GM12872 (cell line): ENCODE results near the gene MAL.

Source experiments
- CTCF ChIP-seq: IDR thresholded peaks from 3 replicates; pipeline ENCODE4 v1.5.1; 2011; ENCODE audit warnings: low read depth, mild to moderate bottlenecking, low read length, moderate library complexity; ENCODE audit not compliant: insufficient read depth

MAL gene

GRCh38 chr2:95031076-95031725 lies 5.7 kb downstream of the MAL start:
- no peak for TF ChIP-seq CTCF

- TF ChIP-seq CTCF: no peak
Observed at GRCh38 chr2:95031726-95032116, 6.2 kb downstream of the MAL start.

- no peak for TF ChIP-seq CTCF
Observed at GRCh38 chr2:95032341-95032740, 6.8 kb downstream of the MAL start.

GRCh38 chr2:95032868-95033603 lies 7.5 kb downstream of the MAL start:
- TF ChIP-seq CTCF: no peak

GRCh38 chr2:95034221-95034620 lies 8.7 kb downstream of the MAL start:
- no peak for TF ChIP-seq CTCF

- no peak for TF ChIP-seq CTCF
Observed at GRCh38 chr2:95034818-95035217, 9.3 kb downstream of the MAL start.

GRCh38 chr2:95036596-95037383 lies 11.3 kb downstream of the MAL start:
- TF ChIP-seq CTCF: no peak
